HL-60/S4 (cell line): Measurements from ENCODE around the gene CELSR1.
"Not testable (repeated sequence)": the region's sequence is repeated elsewhere in the genome, so short reads cannot be mapped to it uniquely, and the experiment has no call there.

Source experiments
- in situ Hi-C: fragments of 300-500 bp; cut with MboI; formaldehyde crosslinking; loops from 2 replicates; pipeline ENCODE4 v1.14.3; 2022; ENCODE audit warnings: low sequenced_read_pairs

CELSR1 gene

GRCh38 chr22:46517255-46517761, 20.1 kb downstream of the CELSR1 start:
- in situ Hi-C loops: no loop called here

- in situ Hi-C loops: no loop called here
Observed at GRCh38 chr22:46516638-46517037, 20.8 kb downstream of the CELSR1 start.

GRCh38 chr22:46516112-46516487, 21.3 kb downstream of the CELSR1 start:
- in situ Hi-C loops: not testable (repeated sequence)

DNA sequence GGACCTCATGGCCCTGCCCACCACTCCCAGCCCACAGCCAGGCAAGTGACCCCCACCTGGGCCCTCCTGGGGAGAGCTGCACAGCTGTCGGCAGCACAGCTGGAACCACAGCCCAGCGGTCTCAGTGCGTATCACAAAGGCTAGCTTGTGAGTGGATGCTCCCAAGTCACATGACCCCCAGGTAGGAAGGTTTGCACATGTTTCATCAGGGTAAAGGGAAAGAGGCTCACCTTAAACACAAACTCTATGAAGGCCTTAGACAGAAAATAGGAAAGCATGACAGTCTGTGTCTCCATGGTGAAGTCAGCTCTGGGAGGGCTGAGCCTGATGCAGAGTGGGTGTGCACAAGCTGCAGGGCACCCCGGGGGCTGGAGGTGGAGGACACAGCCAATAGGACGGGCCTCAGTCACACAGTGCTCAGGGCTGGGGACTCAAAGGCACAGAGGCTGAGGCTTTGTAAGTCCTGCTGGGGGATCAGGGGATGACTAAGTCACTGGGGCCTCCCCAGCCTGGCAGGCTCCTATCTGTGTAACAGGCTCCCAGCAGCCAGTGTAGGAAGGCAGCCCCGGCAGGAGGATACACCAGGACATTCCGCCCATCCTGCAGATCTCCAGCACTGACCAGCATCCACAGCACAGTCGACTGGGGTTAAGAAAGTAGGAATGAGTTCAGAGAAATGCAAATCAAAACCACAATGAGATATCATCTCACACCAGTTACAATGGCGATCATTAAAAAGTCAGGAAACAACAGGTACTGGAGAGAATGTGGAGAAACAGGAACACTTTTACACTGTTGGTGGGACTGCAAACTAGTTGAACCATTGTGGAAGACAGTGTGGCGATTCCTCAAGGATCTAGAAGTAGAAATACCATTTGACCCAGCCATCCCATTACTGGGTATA, 22.0 kb downstream of the CELSR1 start:
- in situ Hi-C loops: no loop called here

DNA sequence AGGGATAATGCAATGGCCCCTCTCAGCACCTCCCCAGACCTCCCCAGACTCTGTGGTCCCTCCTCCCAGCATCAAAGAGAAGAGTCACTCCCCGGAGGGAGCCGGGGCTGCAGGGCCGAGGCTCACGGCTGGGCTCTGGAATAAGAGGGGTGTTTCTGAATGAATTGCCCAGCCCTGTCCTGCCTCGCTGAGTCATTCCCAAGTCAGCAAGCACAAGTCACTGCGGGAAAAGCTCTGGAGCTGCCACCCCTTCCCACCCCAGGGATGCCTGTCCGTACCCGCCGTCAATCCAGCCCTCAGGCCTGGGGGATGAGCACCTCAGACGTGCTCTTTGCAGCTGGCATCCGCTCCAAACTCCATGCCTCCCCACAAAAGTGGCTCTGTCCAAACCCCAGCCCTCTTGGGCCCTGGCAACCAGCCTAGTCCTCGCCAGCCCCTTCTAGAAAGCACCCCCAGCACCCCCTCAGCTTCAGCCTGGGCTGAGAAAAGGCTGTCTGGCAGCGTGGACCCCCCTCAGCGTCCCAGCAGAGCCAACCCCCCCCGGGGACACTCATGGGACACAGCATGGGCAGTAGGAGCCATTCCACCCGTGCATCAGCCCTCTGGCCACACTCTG, 22.7 kb downstream of the CELSR1 start:
- in situ Hi-C loops: no loop called here

DNA sequence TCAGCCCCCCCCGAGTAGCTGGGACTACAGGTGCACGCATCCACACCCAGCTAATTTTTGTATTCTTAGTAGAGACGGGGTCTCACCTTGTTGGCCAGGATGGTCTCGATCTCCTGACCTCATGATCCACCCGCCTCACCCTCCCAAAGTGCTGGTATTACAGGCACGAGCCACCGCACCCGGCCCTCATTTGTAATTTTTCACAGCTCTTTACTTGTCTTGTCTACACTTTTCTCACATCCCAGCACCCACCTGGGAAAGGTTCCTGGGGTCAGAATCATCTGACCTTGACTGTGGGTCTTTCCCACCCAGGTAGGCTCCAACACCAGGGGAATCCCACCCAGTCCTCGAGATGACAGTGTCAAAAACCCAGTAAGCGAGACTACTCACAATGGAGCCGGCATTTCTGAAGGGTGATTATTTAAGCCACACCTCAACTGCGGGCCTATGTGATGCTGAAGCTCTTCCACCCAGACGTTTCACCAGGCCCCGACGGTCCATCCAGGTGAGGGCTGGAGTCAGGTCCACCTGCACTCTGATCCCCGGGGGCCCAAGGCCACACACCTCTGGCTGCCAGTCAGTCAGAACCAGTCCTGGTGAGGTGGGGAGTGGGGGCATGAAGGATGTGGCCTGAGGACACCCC, 23.4 kb downstream of the CELSR1 start:
- in situ Hi-C loops: no loop called here

- in situ Hi-C loops: no loop called here
Observed at GRCh38 chr22:46512683-46513082, 24.7 kb downstream of the CELSR1 start.

DNA sequence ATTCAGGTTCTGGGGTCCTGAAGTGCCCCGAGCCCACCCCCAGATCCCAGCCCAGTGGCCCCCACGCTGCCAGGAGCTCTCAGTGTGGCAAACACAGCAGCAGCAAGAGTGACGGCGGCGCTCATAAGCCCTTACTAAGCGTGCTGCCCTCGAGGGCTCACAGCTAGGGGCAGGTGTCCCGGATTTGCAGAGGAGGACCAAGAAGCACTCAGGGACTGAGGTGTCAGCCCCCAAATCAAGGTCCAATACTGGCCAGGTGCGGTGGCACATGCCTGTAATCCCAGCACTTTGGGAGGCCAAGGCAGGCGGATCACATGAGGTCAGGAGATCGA, 25.4 kb downstream of the CELSR1 start:
- in situ Hi-C loops: no loop called here

GRCh38 chr22:46511151-46512038, 26.0 kb downstream of the CELSR1 start:
- in situ Hi-C loops: no loop called here

DNA sequence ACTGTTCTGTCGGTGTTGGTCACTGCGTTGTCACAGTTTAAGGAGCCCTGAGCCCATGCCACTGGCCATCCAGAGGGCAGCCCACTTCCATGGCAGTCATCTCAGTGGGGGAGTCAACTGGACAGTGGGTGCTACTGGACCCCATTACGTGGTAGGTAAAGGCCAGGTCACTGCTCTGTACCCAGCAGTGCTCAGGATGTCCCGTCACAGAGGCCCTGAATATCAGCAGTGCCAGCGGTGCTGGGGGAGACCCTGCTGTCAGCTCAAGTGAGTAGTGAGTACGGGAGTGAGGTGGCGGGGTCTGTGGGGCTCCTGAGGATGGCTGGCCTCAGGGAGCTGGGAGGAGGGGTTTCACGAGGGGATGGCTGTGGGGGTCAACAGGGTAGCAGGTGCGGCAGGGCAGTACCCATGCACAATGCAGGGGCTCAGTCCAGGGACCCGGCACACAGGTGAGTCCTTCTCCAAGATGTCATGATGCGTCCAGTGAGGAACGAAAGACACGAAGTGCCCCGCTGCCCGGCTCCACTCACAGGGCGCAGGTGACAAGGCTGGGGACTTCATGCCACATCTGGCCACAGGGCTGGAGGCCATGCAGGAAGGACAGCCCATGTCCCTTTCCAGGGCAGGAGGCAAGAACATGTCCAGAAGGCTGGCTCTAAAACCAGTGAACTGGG, 27.9 kb downstream of the CELSR1 start:
- in situ Hi-C loops: no loop called here

GRCh38 chr22:46508491-46508999, 28.9 kb downstream of the CELSR1 start:
- in situ Hi-C loops: no loop called here

DNA sequence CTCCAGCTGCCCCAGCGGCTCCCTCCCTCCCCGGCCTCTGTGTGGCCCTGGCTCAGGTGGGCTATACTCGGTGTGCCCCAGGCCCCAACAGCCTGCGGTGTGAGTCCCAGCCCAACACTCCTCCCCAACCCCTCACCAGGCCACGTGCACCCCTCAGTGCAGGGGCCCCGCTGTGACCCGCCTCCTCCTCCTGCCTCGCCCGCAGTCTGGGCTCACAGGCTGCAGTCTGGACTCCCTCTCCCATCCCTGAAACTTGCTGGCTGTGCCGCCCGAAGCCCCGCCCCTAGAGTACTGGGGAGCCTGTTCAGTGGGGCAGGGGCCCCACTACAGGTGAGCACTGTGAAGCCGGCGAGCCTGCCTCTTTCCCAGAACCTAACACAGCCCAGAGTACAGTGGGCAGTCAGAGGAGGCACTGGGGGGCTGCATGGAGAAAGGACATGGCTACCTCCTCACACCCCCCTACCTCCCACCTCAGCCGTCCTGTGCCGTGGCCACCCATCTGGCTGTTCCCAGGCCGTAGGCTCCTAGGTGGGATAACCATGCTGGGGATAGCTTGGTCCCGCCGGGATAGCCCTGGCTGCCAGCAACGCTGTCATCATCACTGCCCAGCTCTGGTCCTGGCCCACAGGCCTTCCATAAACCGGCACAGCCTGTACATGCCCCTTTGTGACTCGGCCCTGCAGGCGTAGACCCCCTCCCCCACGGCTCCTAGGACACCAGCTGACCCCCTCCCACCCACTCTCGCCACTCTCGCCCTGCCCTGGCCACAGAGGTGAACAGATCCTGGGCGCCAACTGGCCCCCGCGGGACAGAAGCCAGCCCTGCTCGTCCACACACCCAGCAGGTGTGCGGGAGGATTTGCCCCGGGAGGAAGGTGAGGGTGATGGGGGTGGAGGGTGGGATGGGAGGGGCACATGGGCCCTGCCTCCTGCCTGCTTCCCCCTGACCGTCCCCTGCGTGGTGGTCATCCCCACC, 29.7 kb downstream of the CELSR1 start:
- in situ Hi-C loops: no loop called here

GRCh38 chr22:46504584-46504983, 32.8 kb downstream of the CELSR1 start:
- in situ Hi-C loops: no loop called here

GRCh38 chr22:46502440-46503175, 34.8 kb downstream of the CELSR1 start:
- in situ Hi-C loops: no loop called here

GRCh38 chr22:46501701-46502100, 35.7 kb downstream of the CELSR1 start:
- in situ Hi-C loops: no loop called here

GRCh38 chr22:46501265-46501664, 36.2 kb downstream of the CELSR1 start:
- in situ Hi-C loops: not testable (repeated sequence)

DNA sequence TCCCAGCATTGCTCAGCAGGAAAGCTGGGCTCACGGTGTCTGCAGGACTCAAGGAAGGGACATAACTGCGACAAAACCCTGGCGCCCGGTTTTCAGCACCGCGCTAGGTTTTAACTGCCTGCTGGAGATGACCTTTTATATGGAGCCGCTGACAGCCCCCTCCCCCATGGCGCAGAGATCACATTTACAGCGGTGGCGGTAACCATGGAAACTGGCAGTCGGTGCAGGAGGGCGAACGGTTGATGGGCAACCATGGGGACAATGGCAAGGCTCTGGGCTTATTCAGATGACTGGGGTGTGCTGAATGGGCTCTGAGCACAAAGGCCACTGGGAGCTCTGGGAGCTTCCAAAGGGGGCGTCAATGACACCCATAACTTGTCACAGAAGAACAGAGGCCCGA, 37.2 kb downstream of the CELSR1 start:
- in situ Hi-C loops: no loop called here

DNA sequence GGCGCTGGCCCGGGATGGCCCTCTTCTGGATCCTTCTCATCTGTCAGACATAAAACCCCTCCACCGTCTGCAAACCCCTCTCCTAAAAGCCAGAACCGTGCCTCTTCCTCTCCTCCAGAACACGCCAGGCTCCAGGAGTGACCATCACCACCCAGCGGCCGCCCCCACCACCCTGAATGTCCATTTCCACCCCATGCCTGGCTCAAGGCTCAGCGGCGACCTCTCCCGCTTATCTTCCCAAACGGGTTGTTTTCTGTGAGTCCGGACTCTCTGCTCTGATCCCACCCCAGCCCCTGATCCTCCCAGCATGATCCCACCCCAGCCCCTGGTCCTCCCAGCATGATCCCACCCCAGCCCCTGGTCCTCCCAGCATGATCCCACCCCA, 37.6 kb downstream of the CELSR1 start:
- in situ Hi-C loops: no loop called here
